ENCODE data around the gene CLPSL1.

The CLPSL1 gene

GRCh38 chr6:35797837-35798526, 17.2 kb downstream of the CLPSL1 start:
- DNase-seq = no peak

DNA sequence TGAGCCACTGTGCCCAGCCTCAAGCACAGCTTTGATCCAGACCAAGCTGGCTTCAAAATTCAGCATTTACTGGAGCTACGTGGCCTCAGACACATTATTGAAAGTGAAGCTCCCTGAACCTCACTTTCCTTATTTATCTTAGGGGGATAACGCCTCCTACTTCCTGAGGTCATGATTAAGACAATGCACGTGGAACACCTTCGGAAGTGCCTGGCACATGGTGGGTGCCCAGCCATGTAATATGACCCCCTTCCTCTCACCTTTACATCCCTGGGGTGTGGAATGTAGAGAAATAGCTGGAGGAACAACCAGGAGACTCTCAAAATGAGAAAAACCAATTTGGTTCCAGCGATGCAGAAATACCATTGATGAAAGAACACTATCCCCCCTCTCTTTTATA, 17.9 kb downstream of the CLPSL1 start:
- DNase-seq = no peak

DNA sequence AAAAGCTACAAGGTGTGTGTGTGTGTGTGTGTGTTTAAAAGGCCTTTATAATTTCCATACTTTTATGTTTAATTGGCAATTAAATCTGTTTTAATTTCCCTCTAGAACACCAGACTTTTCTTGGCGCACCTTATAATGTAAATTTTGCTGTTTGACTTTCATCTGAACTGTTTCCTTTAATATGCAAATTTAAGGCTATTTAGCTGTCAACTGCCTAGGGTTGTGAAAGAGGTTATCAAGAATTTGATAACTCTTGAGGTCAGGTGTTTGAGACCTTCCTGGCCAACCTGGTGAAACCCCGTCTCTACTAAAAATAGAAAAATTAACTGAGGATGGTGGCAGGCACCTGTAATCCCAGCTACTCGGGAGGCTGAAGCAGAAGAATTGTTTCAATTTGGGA, 20.3 kb downstream of the CLPSL1 start:
- no peak for DNase-seq

DNA sequence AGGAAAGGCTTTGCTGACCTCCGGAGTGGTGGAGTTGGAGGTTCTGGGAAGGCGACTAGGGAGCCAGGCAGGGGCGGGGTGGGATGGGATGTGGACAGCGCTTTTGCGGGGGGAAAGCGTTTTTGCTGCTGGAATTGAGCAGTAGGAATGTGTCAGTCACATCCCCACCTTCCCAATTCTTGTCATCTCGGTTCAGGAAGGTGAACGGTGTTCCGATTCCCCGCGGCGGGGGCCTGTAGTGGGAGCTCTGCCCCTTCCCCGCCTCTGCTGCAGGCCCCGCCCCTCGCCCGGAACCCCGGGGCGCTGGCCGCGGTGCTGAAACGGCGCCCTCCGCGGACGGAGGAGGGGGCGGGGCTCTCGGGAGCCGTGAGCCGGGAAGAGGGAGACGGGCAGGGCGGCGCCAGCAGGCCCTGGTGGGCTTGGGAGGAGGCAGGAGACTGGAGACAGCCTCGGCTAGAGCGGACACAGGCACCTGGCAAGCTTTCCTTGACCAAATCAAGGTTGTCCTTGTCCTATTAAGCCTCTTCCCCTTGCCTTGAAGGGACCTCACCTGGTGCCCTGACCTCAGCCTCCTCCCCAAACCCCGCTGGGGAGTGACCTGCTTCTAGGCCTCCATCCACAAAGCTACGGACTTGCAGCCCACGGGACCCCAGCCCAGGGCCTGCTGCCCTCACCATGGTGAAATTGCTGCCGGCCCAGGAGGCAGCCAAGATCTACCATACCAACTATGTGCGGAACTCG, 24.3 kb downstream of the CLPSL1 start, which contains the start of gene LHFPL5:
Gene LHFPL5 (plus strand): TSS at position 357 of the 741 bp plus-strand sequence. CDS start 319 bp downstream, at position 676.
- peak in 3 of 4 experiments; percentile 4 to 42 (median 7) for DNase-seq

DNA sequence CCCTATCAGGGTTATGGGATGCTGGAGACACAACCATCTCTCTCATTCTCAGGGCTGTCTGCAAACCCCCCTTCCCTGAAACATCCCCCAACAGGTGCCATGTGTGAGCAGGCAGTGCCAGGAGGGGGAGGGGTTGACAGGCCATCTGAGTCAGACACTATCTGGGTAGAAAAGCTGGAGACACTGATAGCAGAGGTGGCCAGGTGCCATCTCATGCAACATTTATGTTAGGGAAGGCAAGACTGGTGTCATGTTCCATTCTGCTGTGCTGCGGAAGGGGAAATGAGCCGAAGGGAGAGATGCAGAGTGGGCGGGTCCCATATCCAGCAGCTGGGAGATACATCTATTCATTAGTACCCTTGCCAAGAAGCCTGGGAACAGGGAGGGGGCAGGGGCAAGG, 27.9 kb downstream of the CLPSL1 start:
- no peak for DNase-seq

- no peak for DNase-seq
Measured at GRCh38 chr6:35809809-35810208, 29.0 kb downstream of the CLPSL1 start.

GRCh38 chr6:35810971-35811698, 30.3 kb downstream of the CLPSL1 start:
- DNase-seq = no peak

DNA sequence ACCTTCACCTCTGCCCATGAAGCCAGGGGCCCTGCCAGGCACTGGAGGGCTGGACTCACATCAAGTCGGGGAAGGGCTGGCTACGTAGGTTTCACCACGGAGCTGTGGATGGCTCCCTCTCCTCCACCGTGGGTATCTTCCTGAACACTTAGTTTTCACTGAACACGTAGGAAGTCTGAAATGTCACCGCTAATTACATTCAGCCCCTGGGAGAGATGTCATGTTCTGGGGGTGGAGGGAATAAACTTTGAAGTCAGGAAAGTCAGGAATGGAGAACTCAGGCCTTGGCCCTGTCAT, 30.8 kb downstream of the CLPSL1 start:
- DNase-seq = no peak

DNA sequence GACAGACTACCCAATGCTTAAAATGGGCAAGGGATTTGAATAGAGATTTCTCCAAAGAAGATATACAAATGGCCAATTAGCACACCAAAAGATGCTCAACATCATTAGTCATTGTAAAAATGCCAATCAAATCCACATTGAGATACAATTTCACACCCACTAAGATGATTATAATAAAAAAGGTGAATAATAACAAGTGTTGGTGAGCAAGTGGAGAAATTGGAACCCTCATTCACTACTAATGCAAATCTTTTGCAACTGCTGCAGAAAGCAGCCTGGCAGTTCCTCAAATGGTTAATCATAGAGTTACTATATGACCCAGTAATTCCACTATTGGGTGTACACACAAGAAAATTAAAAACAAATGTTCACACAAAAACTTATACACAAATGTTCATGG, 36.7 kb downstream of the CLPSL1 start:
- DNase-seq = no peak

DNA sequence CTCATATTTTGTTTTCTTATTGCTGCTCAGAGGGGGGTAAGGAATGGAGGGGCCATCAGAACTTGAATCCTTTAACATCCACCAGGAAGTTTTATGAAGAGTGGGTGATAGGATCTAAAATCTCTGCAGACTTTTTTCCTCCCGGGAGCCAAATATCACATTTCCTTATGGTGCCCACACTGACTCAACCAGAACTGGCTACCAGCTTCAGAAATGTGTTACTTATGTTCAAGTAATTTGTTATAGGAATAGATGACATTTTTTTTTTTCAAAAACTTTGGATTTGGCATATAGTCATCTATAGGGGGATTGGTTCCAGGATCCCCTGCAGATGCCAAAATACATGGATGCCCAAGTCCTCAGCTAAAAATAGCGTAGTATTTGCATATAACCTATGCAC, 42.8 kb downstream of the CLPSL1 start:
- DNase-seq = no peak

GRCh38 chr6:35824552-35825192, 43.9 kb downstream of the CLPSL1 start:
- DNase-seq = no peak

DNA sequence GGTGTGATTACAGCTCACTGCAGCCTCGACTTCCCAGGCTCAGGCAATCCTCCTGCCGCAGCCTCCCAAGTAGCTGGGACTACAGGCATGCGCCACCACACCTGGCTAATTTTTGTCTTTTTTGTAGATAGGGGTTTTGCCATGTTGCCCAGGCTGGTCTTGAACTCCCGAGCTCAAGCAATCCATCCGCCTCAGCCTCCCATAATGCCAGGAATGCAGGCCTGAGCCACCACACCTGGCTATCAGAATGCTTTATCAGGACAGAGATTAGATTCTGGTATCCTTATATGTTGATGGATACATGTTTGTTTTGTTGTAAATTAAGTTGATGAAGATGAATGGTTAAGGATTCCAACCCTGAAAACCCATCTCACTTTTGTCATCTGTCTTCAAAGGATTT, 48.5 kb downstream of the CLPSL1 start:
- no peak for DNase-seq

- DNase-seq = no peak
Measured at GRCh38 chr6:35831257-35832007, 50.6 kb downstream of the CLPSL1 start.

- no peak for DNase-seq
Measured at GRCh38 chr6:35833536-35833935, 52.7 kb downstream of the CLPSL1 start.

Measured in activated naive CD4-positive, alpha-beta T cell (primary cell).